Tibial nerve (tissue), 4 donors: ENCODE data around the gene ROBO1. TPM values are rescaled to one million over a fixed set of nuclear protein-coding genes. Genes with fewer than 3 reads are reported as not detected.

Experiments used
- DNase-seq, 2 donors: peaks; one replicate each; pipeline ENCODE4 v3.0.0-alpha.2; 2019; ENCODE audit warnings: low spot score in 2 of 2
- H3K27ac ChIP-seq, 4 donors: fragments of 200-600 bp; sonication (generic) in 3 of 4; one replicate each; pipeline ENCODE4 v1.5.1; 2017 to 2019; ENCODE audit warnings: mild to moderate bottlenecking in 1 of 4
- H3K27me3 ChIP-seq, 2 donors: fragments of 200-600 bp; sonication (generic) in 1 of 2; one replicate each; pipeline versions ENCODE4 v1.5.1 to v1.6.0; 2017 to 2019
- H3K36me3 ChIP-seq, 3 donors: fragments of 200-600 bp; sonication (generic); one replicate each; pipeline ENCODE4 v1.5.1; 2018 to 2019
- H3K4me1 ChIP-seq, 4 donors: fragments of 200-600 bp; sonication (generic) in 3 of 4; one replicate each; pipeline ENCODE4 v1.5.1; 2017 to 2019
- H3K4me3 ChIP-seq, 4 donors: fragments of 200-600 bp; sonication (generic) in 3 of 4; one replicate each; pipeline ENCODE4 v1.5.1; 2017 to 2019; ENCODE audit warnings: mild to moderate bottlenecking in 1 of 4, moderate library complexity in 1 of 4
- H3K9me3 ChIP-seq, 4 donors: fragments of 200-600 bp; sonication (generic) in 3 of 4; one replicate each; pipeline ENCODE4 v1.5.1; 2017 to 2019
- CTCF ChIP-seq, 5 experiments: fragments of 200-600 bp in 3 of 5; fragments of 450-650 bp in 2 of 5; sonication (generic) in 3 of 5; IDR thresholded peaks; one replicate each; pipeline ENCODE4 v1.5.1; 2016 to 2019; ENCODE audit warnings: antibody characterized with exemption in 5 of 5, mild to moderate bottlenecking in 3 of 5, moderate library complexity in 2 of 5
- EP300 ChIP-seq, 2 donors: sonication (generic); formaldehyde crosslinking; IDR thresholded peaks; one replicate each; pipeline ENCODE4 v1.6.1; 2017; ENCODE audit warnings: antibody characterized with exemption in 2 of 2, mild to moderate bottlenecking in 1 of 2
- POLR2A ChIP-seq, 2 donors: fragments of 450-650 bp; IDR thresholded peaks; one replicate each; pipeline ENCODE4 v1.6.1; 2017; ENCODE audit warnings: antibody characterized with exemption in 2 of 2, mild to moderate bottlenecking in 2 of 2, moderate library complexity in 2 of 2
- WGBS, 2 donors: methylation state at CpG; one replicate each; pipeline ENCODE4 v1.1.5; 2018; 5-methylcytosine and 5-hydroxymethylcytosine counted together
- total RNA-seq, 4 donors: library from RNA; depleted of rRNA; stranded (reverse); fragments of >200 nt; gene quantifications; one replicate each; pipeline ENCODE4 v1.1.0, GENCODE V29; 2016

Gene ROBO1
- total RNA-seq, 4 donors from 2014 or later: 12.6 to 27.8 (median 23.1) TPM

- no peak for TF ChIP-seq CTCF (IDR thresholded peaks at IDR 0.05)
- no peak for TF ChIP-seq POLR2A (IDR thresholded peaks at IDR 0.05)
- no peak for TF ChIP-seq EP300 (IDR thresholded peaks at IDR 0.05)
- 75 to 78% methylated on average over 4 of the region's 4 CpGs for WGBS, 2 donors
- Histone ChIP-seq H3K4me3 (no peak overlapping the region), H3K9me3 (no peaks in the 10 kb centered on the region), H3K36me3 (no peaks in the 10 kb centered on the region), H3K27me3 (no peaks in the 10 kb centered on the region), H3K27ac (no peak overlapping the region), H3K4me1 (no peaks in the 10 kb centered on the region)
- no peak for DNase-seq
Measured at GRCh38 chr3:78670746-78671145, 1097.1 kb downstream of the ROBO1 start.

- Histone ChIP-seq H3K36me3 (no peaks in the 10 kb centered on the region), H3K9me3 (no peaks in the 10 kb centered on the region), H3K27ac (no peak overlapping the region), H3K27me3 (no peaks in the 10 kb centered on the region), H3K4me1 (no peaks in the 10 kb centered on the region), H3K4me3 (no peak overlapping the region)
- 80 to 82% methylated on average over 7 of the region's 7 CpGs for WGBS, 2 donors
- DNase-seq: no peak
- no peak for TF ChIP-seq EP300 (IDR thresholded peaks at IDR 0.05)
- TF ChIP-seq CTCF (IDR thresholded peaks at IDR 0.05): no peak
- TF ChIP-seq POLR2A (IDR thresholded peaks at IDR 0.05): no peak
Measured at GRCh38 chr3:78670094-78670493, 1097.7 kb downstream of the ROBO1 start.

- H3K9me3 ChIP-seq: no peaks in the 10 kb centered on the region
- H3K27ac ChIP-seq: no peak overlapping the region
- DNase-seq: no peak
- no peaks in the 10 kb centered on the region for H3K4me1 ChIP-seq
- WGBS, 2 donors: 47 to 65% methylated on average over 2 of the region's 2 CpGs
- no peak overlapping the region for H3K4me3 ChIP-seq
- TF ChIP-seq EP300 (IDR thresholded peaks at IDR 0.05): no peak
- TF ChIP-seq POLR2A (IDR thresholded peaks at IDR 0.05): no peak
- no peaks in the 10 kb centered on the region for H3K36me3 ChIP-seq
- no peaks in the 10 kb centered on the region for H3K27me3 ChIP-seq
Measured at GRCh38 chr3:78668302-78668701, 1099.5 kb downstream of the ROBO1 start.

- DNase-seq: no peak
- no peak overlapping the region for H3K4me3 ChIP-seq
- H3K27me3 ChIP-seq: no peaks in the 10 kb centered on the region
- WGBS, 2 donors: 46 to 53% methylated on average over 1 of the region's 1 CpG
- H3K27ac ChIP-seq: no peak overlapping the region
- H3K9me3 ChIP-seq: no peaks in the 10 kb centered on the region
- no peaks in the 10 kb centered on the region for H3K36me3 ChIP-seq
- no peak for TF ChIP-seq EP300 (IDR thresholded peaks at IDR 0.05)
- TF ChIP-seq POLR2A (IDR thresholded peaks at IDR 0.05): no peak
- no peak for TF ChIP-seq CTCF (IDR thresholded peaks at IDR 0.05)
- H3K4me1 ChIP-seq: no peaks in the 10 kb centered on the region
Measured at GRCh38 chr3:78666470-78666800, 1101.4 kb downstream of the ROBO1 start.

GRCh38 chr3:78665776-78666469 lies 1101.9 kb downstream of the ROBO1 start:
- Histone ChIP-seq H3K27ac (no peak overlapping the region), H3K27me3 (no peaks in the 10 kb centered on the region), H3K4me3 (no peak overlapping the region), H3K4me1 (no peaks in the 10 kb centered on the region), H3K9me3 (no peaks in the 10 kb centered on the region), H3K36me3 (no peaks in the 10 kb centered on the region)
- 73 to 75% methylated on average over 11 of the region's 11 CpGs for whole genome bisulfite sequencing, 2 donors
- no peak for DNase-seq
- TF ChIP-seq CTCF (IDR thresholded peaks at IDR 0.05): no peak
- no peak for TF ChIP-seq EP300 (IDR thresholded peaks at IDR 0.05)
- TF ChIP-seq POLR2A (IDR thresholded peaks at IDR 0.05): no peak

- Histone ChIP-seq H3K27me3 (no peaks in the 10 kb centered on the region), H3K9me3 (no peaks in the 10 kb centered on the region), H3K4me3 (no peak overlapping the region), H3K27ac (no peak overlapping the region), H3K36me3 (no peaks in the 10 kb centered on the region), H3K4me1 (no peaks in the 10 kb centered on the region)
- 72 to 81% methylated on average over 6 of the region's 6 CpGs for WGBS, 2 donors
- DNase-seq: no peak
- TF ChIP-seq CTCF (IDR thresholded peaks at IDR 0.05): no peak
- TF ChIP-seq EP300 (IDR thresholded peaks at IDR 0.05): no peak
- no peak for TF ChIP-seq POLR2A (IDR thresholded peaks at IDR 0.05)
Measured at GRCh38 chr3:78665101-78665500, 1102.7 kb downstream of the ROBO1 start.
